HEK293 (cell line): ENCODE results near the gene ARMC3.
"Not testable (repeated sequence)": the region's sequence is repeated elsewhere in the genome, so short reads cannot be mapped to it uniquely, and the experiment has no call there.

Experiments
- CTCF ChIA-PET: fragments of 350-600 bp; formaldehyde crosslinking; extraction: SDS; loops from one replicate; lab custom pipeline; 2021; ENCODE audit warnings: antibody characterized with exemption; lab: Yijun Ruan, JAX
- POLR2A ChIA-PET: fragments of 300-600 bp; formaldehyde crosslinking; extraction: SDS; loops from one replicate; lab custom pipeline; 2020; ENCODE audit warnings: antibody characterized with exemption, inconsistent platforms; lab: Yijun Ruan, JAX
- H3K27ac ChIP-seq: fragments of 200-500 bp; sonication (Bioruptor generic); 2 replicates; pipeline ENCODE4 v1.5.1; 2014; ENCODE audit warnings: low read depth, low read length, control low read depth, inconsistent platforms; ENCODE audit errors: extremely low read depth
- H3K36me3 ChIP-seq, 2 experiments: fragments of 200-500 bp in 1 of 2; sonication (Bioruptor generic) in 1 of 2; 1 replicate in 1 of 2; 2 replicates in 1 of 2; pipeline ENCODE4 v1.5.1; 2014 to 2017; ENCODE audit warnings: inconsistent platforms in 2 of 2, low read length in 2 of 2; ENCODE audit not compliant: control insufficient read depth in 2 of 2, insufficient read depth in 1 of 2
- H3K4me1 ChIP-seq: fragments of 200-500 bp; sonication (Bioruptor generic); 2 replicates; pipeline ENCODE4 v1.5.1; 2014; ENCODE audit warnings: mild to moderate bottlenecking, low read length, inconsistent platforms; ENCODE audit not compliant: control insufficient read depth, insufficient read depth
- H3K4me3 ChIP-seq: 2 replicates; pipeline ENCODE4 v1.5.1; 2011; ENCODE audit warnings: low read depth, mild to moderate bottlenecking, control low read depth, low read length, moderate library complexity
- H3K9me3 ChIP-seq: fragments of 200-500 bp; sonication (Bioruptor generic); 2 replicates; pipeline ENCODE4 v1.5.1; 2014; ENCODE audit warnings: low read depth, low read length, inconsistent platforms; ENCODE audit not compliant: control insufficient read depth, insufficient read depth
- BCL11A ChIP-seq: fragments of 450-650 bp; formaldehyde crosslinking; IDR thresholded peaks from 2 replicates; pipeline ENCODE4 v1.5.1; 2016; ENCODE audit warnings: low read depth, missing biosample characterization, missing genetic modification characterization
- HOXA7 ChIP-seq: sonication (generic); formaldehyde crosslinking; IDR thresholded peaks from 2 replicates; pipeline ENCODE4 v1.8.1; 2022; ENCODE audit warnings: missing genetic modification reagents, borderline replicate concordance
- KLF9 ChIP-seq: fragments of 450-650 bp; formaldehyde crosslinking; IDR thresholded peaks from 2 replicates; pipeline ENCODE4 v1.5.1; 2016; ENCODE audit warnings: missing biosample characterization, missing genetic modification characterization, low read depth
- OVOL3 ChIP-seq: fragments of 450-650 bp; formaldehyde crosslinking; IDR thresholded peaks from 2 replicates; pipeline ENCODE4 v1.5.1; 2016; ENCODE audit warnings: missing biosample characterization, missing genetic modification characterization
- ZBTB21 ChIP-seq: fragments of 450-650 bp; formaldehyde crosslinking; IDR thresholded peaks from 2 replicates; pipeline ENCODE4 v1.5.1; 2017; ENCODE audit warnings: missing biosample characterization, missing genetic modification characterization
- ZNF112 ChIP-seq: fragments of 450-650 bp; formaldehyde crosslinking; IDR thresholded peaks from 2 replicates; pipeline ENCODE4 v1.5.0; 2017; ENCODE audit warnings: missing biosample characterization, missing genetic modification characterization
- ZNF148 ChIP-seq: fragments of 450-650 bp; formaldehyde crosslinking; IDR thresholded peaks from 2 replicates; pipeline ENCODE4 v1.5.0; 2017; ENCODE audit warnings: missing biosample characterization, missing genetic modification characterization, borderline replicate concordance
- ZNF175 ChIP-seq: fragments of 450-650 bp; formaldehyde crosslinking; IDR thresholded peaks from 2 replicates; pipeline ENCODE4 v1.5.1; 2016; ENCODE audit warnings: missing biosample characterization, missing genetic modification characterization
- ZNF221 ChIP-seq: fragments of 450-650 bp; formaldehyde crosslinking; IDR thresholded peaks from 2 replicates; pipeline ENCODE4 v1.5.1; 2017; ENCODE audit warnings: missing biosample characterization, missing genetic modification characterization, borderline replicate concordance
- ZNF37A ChIP-seq: fragments of 450-650 bp; IDR thresholded peaks from 2 replicates; pipeline ENCODE4 v1.5.1; 2018; ENCODE audit warnings: missing biosample characterization, missing genetic modification characterization
- ZNF514 ChIP-seq: fragments of 450-650 bp; formaldehyde crosslinking; IDR thresholded peaks from 2 replicates; pipeline ENCODE4 v1.5.1; 2016; ENCODE audit warnings: missing biosample characterization, missing genetic modification characterization
- ZNF529 ChIP-seq: fragments of 450-650 bp; formaldehyde crosslinking; IDR thresholded peaks from 2 replicates; pipeline ENCODE4 v1.5.1; 2017; ENCODE audit warnings: missing genetic modification characterization, missing biosample characterization; ENCODE audit not compliant: insufficient replicate concordance
- ZNF530 ChIP-seq: fragments of 450-650 bp; formaldehyde crosslinking; IDR thresholded peaks from 2 replicates; pipeline ENCODE4 v1.5.1; 2016; ENCODE audit warnings: low read depth, missing biosample characterization, missing genetic modification characterization
- ZNF677 ChIP-seq: fragments of 450-650 bp; IDR thresholded peaks from 2 replicates; pipeline ENCODE4 v1.5.0; 2018; ENCODE audit warnings: missing biosample characterization, mild to moderate bottlenecking, missing genetic modification characterization, moderate library complexity
- ZNF747 ChIP-seq: fragments of 450-650 bp; formaldehyde crosslinking; IDR thresholded peaks from 2 replicates; pipeline ENCODE4 v1.5.1; 2016; ENCODE audit warnings: missing biosample characterization, missing genetic modification characterization
- ZSCAN16 ChIP-seq: fragments of 450-650 bp; formaldehyde crosslinking; IDR thresholded peaks from 2 replicates; pipeline ENCODE4 v1.5.1; 2016; ENCODE audit warnings: missing biosample characterization, missing genetic modification characterization
- ZSCAN18 ChIP-seq: fragments of 450-650 bp; formaldehyde crosslinking; IDR thresholded peaks from 2 replicates; pipeline ENCODE4 v1.5.1; 2016; ENCODE audit warnings: missing biosample characterization, missing genetic modification characterization
- ZSCAN23 ChIP-seq: fragments of 450-650 bp; formaldehyde crosslinking; IDR thresholded peaks from 2 replicates; pipeline ENCODE4 v1.5.1; 2016; ENCODE audit warnings: missing biosample characterization, missing genetic modification characterization
- TF ChIP-seq, protein P1 (sequence below): fragments of 450-650 bp; formaldehyde crosslinking; IDR thresholded peaks from 2 replicates; pipeline ENCODE4 v1.5.1; 2017; ENCODE audit warnings: missing biosample characterization, missing genetic modification characterization

ARMC3 gene

GRCh38 chr10:23063973-23064812 lies 136.3 kb downstream of the ARMC3 start:
- Histone ChIP-seq H3K4me1 (no peaks in the 10 kb centered on the region), H3K4me3 (no peak overlapping the region), H3K36me3 (no peaks in the 10 kb centered on the region), H3K27ac (no peak overlapping the region), H3K9me3 (no peaks in the 10 kb centered on the region)
- ChIA-PET POLR2A (no interaction called here), CTCF (no interaction called here)
- no peak for TF ChIP-seq KLF9 (tag by site-specific recombination)
- TF ChIP-seq ZNF148 (tag by site-specific recombination) = no peak
- no peak for TF ChIP-seq ZNF37A (tag by site-specific recombination)
- TF ChIP-seq OVOL3 (tag by site-specific recombination) = no peak
- TF ChIP-seq ZNF677 (tag by site-specific recombination) = no peak
- TF ChIP-seq BCL11A = no peak
- no peak for TF ChIP-seq ZNF529
- no peak for TF ChIP-seq HOXA7 (CRISPR knock-in tag)

GRCh38 chr10:23064813-23065114 lies 136.9 kb downstream of the ARMC3 start:
- CTCF ChIA-PET, H3K27ac ChIP-seq, H3K4me3 ChIP-seq, H3K4me1 ChIP-seq, H3K36me3 ChIP-seq, H3K9me3 ChIP-seq, POLR2A ChIA-PET: not testable (repeated sequence)

DNA sequence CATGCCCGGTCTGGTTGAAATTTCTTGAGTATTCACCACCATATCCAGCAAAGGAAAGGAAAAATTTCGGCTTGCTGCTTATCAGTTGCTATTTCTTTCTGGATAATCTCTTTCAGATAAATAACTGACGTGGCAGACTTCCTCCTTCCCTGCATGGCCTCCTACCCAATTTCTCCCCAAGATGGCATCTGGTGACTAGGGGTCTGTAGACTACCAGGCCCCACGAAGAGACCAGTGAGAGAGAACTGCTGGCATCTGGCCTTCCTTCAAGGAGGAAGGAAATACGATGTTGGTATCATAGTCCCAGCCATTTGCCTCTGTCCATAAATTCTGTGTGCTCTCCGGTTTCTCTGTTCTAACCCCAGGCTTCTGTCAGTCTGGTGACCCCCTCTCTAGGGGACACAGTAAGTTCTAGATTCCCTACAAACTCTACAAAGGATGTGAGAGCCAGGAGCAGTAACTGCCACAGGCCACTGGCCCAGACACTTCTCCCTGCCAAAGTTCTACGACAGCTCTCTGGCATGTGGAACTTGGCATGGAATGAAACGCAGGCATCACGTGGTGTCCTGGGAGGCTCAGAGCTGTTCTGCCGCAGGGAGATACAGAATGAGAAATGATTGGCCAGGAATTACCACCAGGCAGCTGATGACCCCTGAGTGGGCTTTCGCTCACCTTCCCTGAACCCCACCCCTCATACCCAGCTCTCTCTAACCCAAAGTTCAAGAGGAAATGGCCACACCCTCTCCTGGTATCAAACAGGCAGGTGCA lies 137.5 kb downstream of the ARMC3 start:
- no peaks in the 10 kb centered on the region for H3K36me3 ChIP-seq
- ChIA-PET POLR2A (no interaction called here), CTCF (interaction anchor here (0.6 kb wide), 1 partner anchor 1553 kb away, joined by 3 read pairs; no protein-coding TSS in a partner anchor)
- H3K27ac ChIP-seq = no peak overlapping the region
- no peak overlapping the region for H3K4me3 ChIP-seq
- H3K4me1 ChIP-seq = no peaks in the 10 kb centered on the region
- H3K9me3 ChIP-seq = no peaks in the 10 kb centered on the region
- TF ChIP-seq ZBTB21 (tag by site-specific recombination) (no peak), ZNF514 (no peak), ZNF747 (no peak), ZNF221 (tag by site-specific recombination) (no peak), ZSCAN18 (no peak), ZSCAN16 (tag by site-specific recombination) (no peak), ZNF175 (no peak), ZNF112 (no peak), ZNF530 (tag by site-specific recombination) (no peak), ZSCAN23 (tag by site-specific recombination) (no peak), KLF9 (tag by site-specific recombination) (no peak)
- TF ChIP-seq, protein P1, sequence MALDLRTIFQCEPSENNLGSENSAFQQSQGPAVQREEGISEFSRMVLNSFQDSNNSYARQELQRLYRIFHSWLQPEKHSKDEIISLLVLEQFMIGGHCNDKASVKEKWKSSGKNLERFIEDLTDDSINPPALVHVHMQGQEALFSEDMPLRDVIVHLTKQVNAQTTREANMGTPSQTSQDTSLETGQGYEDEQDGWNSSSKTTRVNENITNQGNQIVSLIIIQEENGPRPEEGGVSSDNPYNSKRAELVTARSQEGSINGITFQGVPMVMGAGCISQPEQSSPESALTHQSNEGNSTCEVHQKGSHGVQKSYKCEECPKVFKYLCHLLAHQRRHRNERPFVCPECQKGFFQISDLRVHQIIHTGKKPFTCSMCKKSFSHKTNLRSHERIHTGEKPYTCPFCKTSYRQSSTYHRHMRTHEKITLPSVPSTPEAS = no peak
